Stomach (tissue), 9 donors: ENCODE results near the gene NUFIP2. TPM values are rescaled to one million over a fixed set of nuclear protein-coding genes. Genes with fewer than 3 reads are reported as not detected.

Experiments
- DNase-seq, 2 donors: peaks; one replicate each; pipeline versions ENCODE4 v3.0.0 to v3.0.0-alpha.2; 2013 to 2019
- H3K27ac ChIP-seq, 5 donors: fragments of 200-600 bp in 4 of 5; sonication (generic) in 4 of 5; one replicate each; pipeline ENCODE4 v1.5.1; 2013 to 2019; ENCODE audit warnings: mild to moderate bottlenecking in 1 of 5, moderate library complexity in 1 of 5
- H3K27me3 ChIP-seq, 3 donors: fragments of 200-600 bp; sonication (generic); one replicate each; pipeline ENCODE4 v1.5.1; 2017 to 2019; ENCODE audit warnings: mixed run types in 1 of 3
- H3K36me3 ChIP-seq, 4 donors: fragments of 200-600 bp; sonication (generic); 1 replicate in 3 of 4; 2 replicates in 1 of 4; pipeline ENCODE4 v1.5.1; 2016 to 2019
- H3K4me1 ChIP-seq, 4 donors: fragments of 200-600 bp; sonication (generic); one replicate each; pipeline ENCODE4 v1.5.1; 2016 to 2019
- H3K4me3 ChIP-seq, 4 donors: fragments of 200-600 bp; sonication (generic) in 3 of 4; one replicate each; pipeline ENCODE4 v1.5.1; 2016 to 2019; ENCODE audit warnings: mild to moderate bottlenecking in 1 of 4
- H3K9me3 ChIP-seq, 4 donors: fragments of 200-600 bp; sonication (generic); one replicate each; pipeline ENCODE4 v1.5.1; 2016 to 2019
- EP300 ChIP-seq: sonication (generic); formaldehyde crosslinking; IDR thresholded peaks from one replicate; pipeline ENCODE4 v1.6.1; 2017; ENCODE audit warnings: antibody characterized with exemption
- POLR2A ChIP-seq, 4 donors: fragments of 450-650 bp; IDR thresholded peaks; one replicate each; pipeline ENCODE4 v1.6.1; 2016; ENCODE audit warnings: antibody characterized with exemption in 4 of 4, control low read depth in 2 of 4, mild to moderate bottlenecking in 1 of 4, moderate library complexity in 1 of 4
- POLR2AphosphoS5 ChIP-seq, 3 donors: sonication (generic); formaldehyde crosslinking; IDR thresholded peaks; one replicate each; pipeline ENCODE4 v1.6.1; 2016; ENCODE audit warnings: antibody characterized with exemption in 3 of 3
- WGBS, 5 donors: extraction: QIAGEN DNeasy Blood & Tissue Kit in 3 of 5; methylation state at CpG; one replicate each; pipeline versions ENCODE4 v1.1.5 to v1.1.7; 2013 to 2018; 5-methylcytosine and 5-hydroxymethylcytosine counted together
- intact Hi-C: fragments of 100-400 bp; cut with DNase I; formaldehyde crosslinking; loops from one replicate; pipeline ENCODE4 v1.15.1; 2023; ENCODE audit warnings: low total_unique reads
- polyA plus RNA-seq, 3 donors: library from polyadenylated mRNA; stranded (reverse); fragments of 200-250 nt; gene quantifications; one replicate each; pipeline ENCODE4 v1.2.3, GENCODE V29; 2013
- total RNA-seq, 5 donors: library from RNA; depleted of rRNA; stranded (reverse); fragments of >200 nt; gene quantifications; one replicate each; pipeline versions ENCODE4 v1.1.0 to v1.2.3, GENCODE V29; 2014 to 2016
- TF ChIP-seq, protein P1 (sequence below), 7 experiments: fragments of 450-650 bp in 4 of 7; fragments of 200-600 bp in 3 of 7; sonication (generic) in 3 of 7; IDR thresholded peaks; one replicate each; pipeline ENCODE4 v1.5.1; 2016 to 2019; ENCODE audit warnings: antibody characterized with exemption in 7 of 7, control low read depth in 2 of 7, mild to moderate bottlenecking in 1 of 7
- donor health status: healthy with polysubstance abuse.
- donor health status: Bipolar disorder and iron deficiency.
- donor health status: healthy.

Gene NUFIP2
- total and polyA plus RNA-seq, 8 donors, result 5.6 to 151 (median 27.8) TPM

DNA sequence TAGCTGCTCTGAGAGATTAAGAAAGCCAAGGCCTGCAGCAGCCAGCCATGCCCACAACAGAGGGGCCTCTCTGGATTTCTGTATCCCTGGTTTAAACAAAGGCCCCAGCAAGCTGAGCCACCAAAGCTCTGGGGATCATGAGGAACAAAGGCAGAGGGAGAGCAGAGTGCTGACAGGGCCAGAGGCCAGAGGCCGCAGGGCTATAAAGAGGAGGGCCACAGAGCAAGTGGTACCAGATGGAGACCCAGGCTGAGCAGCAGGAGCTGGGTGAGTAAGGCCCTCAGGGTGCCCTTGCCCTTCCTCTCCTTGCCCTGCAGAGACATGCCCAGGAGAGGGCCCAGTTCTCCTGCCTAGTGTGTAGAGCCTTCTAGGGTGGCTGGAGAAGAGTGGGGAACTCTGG is 47.3 kb downstream of the NUFIP2 start, which contains the start of gene CRYBA1:
Gene CRYBA1 (plus strand): TSS at position 232 of the 400 bp plus-strand sequence. CDS start 5 bp downstream, at position 237.
- TF ChIP-seq EP300 (no peak), POLR2A (IDR thresholded peaks at IDR 0.05) (no peak), POLR2AphosphoS5 (IDR thresholded peaks at IDR 0.05) (no peak)
- TF ChIP-seq, protein P1, sequence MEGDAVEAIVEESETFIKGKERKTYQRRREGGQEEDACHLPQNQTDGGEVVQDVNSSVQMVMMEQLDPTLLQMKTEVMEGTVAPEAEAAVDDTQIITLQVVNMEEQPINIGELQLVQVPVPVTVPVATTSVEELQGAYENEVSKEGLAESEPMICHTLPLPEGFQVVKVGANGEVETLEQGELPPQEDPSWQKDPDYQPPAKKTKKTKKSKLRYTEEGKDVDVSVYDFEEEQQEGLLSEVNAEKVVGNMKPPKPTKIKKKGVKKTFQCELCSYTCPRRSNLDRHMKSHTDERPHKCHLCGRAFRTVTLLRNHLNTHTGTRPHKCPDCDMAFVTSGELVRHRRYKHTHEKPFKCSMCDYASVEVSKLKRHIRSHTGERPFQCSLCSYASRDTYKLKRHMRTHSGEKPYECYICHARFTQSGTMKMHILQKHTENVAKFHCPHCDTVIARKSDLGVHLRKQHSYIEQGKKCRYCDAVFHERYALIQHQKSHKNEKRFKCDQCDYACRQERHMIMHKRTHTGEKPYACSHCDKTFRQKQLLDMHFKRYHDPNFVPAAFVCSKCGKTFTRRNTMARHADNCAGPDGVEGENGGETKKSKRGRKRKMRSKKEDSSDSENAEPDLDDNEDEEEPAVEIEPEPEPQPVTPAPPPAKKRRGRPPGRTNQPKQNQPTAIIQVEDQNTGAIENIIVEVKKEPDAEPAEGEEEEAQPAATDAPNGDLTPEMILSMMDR (IDR thresholded peaks at IDR 0.05), result no peak
- intact Hi-C loops, result no loop called here
- Histone ChIP-seq H3K9me3 (no peaks in the 10 kb centered on the region), H3K4me1 (no peaks in the 10 kb centered on the region), H3K4me3 (no peak within 1 kb of the TSS), H3K27me3 (no peaks in the 10 kb centered on the region), H3K27ac (no peak within 1 kb of the TSS), H3K36me3 (no peaks in the 10 kb centered on the region)
- WGBS, 5 donors, result 40 to 75% (median 68%) methylated on average over 1 of the region's 1 CpG
- DNase-seq, result no peak

DNA sequence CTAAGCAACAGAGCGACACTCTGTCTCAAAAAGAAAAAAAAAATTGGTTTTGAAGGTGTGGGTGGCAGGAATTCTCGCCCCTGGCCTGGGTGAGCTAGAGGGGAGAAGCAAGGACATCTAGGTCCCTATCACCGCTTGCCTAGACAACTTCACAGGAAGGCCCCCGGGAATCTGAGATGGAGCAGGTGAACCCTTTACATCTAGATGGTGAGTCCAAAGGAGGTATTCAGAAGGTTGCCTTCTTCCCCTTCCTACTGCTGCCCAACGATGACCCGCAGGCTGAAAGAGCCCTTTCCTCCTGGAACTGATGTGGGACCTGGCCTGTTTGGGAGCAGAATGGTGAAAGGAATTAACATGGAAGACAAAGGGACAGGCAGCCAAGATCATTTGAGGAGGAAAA is 48.5 kb downstream of the NUFIP2 start:
- intact Hi-C loops, result no loop called here
- Histone ChIP-seq H3K36me3 (no peaks in the 10 kb centered on the region), H3K27me3 (no peaks in the 10 kb centered on the region), H3K27ac (no peak overlapping the region), H3K4me1 (peaks cover 0 to 6% (median 6%) of the 10 kb centered on the region in 4 donors), H3K4me3 (no peak overlapping the region), H3K9me3 (no peaks in the 10 kb centered on the region)
- no peak for DNase-seq
- WGBS, 5 donors, result 87 to 96% (median 94%) methylated on average over 6 of the region's 6 CpGs
- TF ChIP-seq POLR2AphosphoS5 (IDR thresholded peaks at IDR 0.05), result no peak
- no peak for TF ChIP-seq POLR2A (IDR thresholded peaks at IDR 0.05)
- TF ChIP-seq, protein P1 (IDR thresholded peaks at IDR 0.05), result no peak
- TF ChIP-seq EP300, result no peak

DNA sequence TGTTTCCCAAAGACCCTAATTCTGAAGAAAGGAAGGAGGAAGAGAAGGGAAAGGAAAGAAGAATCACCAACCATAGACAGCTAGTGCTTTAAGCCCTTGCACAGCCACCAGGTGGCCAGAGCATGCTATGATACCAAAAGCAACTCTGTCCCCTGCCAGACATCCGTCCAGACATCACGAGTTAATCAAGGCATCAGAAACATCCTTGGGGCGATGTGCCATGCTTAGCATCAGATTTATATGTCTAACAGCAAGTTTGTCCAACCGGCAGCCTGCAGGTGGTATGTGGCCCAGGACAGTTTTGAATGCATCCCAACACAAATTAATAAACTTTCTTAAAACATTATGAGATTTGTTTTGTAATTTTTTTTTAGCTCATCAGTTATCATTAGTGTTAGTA is 50.2 kb downstream of the NUFIP2 start:
- no peak overlapping the region for H3K4me3 ChIP-seq
- no peaks in the 10 kb centered on the region for H3K27me3 ChIP-seq
- no peak for DNase-seq
- TF ChIP-seq POLR2A (IDR thresholded peaks at IDR 0.05) (no peak), POLR2AphosphoS5 (IDR thresholded peaks at IDR 0.05) (no peak), EP300 (no peak)
- TF ChIP-seq, protein P1 (IDR thresholded peaks at IDR 0.05), result no peak
- peaks cover 0 to 6% (median 6%) of the 10 kb centered on the region in 4 donors for H3K4me1 ChIP-seq
- no peaks in the 10 kb centered on the region for H3K9me3 ChIP-seq
- intact Hi-C loops, result no loop called here
- no peaks in the 10 kb centered on the region for H3K36me3 ChIP-seq
- 53 to 79% (median 59%) methylated on average over 4 of the region's 4 CpGs for WGBS, 5 donors
- H3K27ac ChIP-seq, result no peak overlapping the region

DNA sequence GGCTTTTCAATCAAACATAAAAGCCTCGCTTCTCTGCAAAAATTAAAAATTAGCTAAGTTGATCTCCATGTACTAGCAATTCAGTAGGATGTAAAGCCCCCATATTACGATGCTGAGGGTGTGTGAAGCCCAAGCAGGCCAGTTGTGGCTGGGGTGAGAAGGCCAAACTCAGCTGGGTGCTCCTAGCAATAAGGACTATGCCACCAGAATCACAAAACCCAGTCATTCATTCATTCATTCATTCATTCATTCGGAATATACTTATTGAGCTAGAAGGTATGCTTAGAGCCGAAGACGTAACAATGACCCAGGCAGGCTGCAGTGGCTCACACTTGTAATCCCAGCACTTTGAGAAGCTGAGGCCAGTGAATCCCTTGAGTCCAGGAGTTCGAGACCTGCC is 51.2 kb downstream of the NUFIP2 start:
- Histone ChIP-seq H3K36me3 (no peaks in the 10 kb centered on the region), H3K4me3 (no peak overlapping the region), H3K27ac (no peak overlapping the region), H3K9me3 (no peaks in the 10 kb centered on the region), H3K27me3 (no peaks in the 10 kb centered on the region), H3K4me1 (peaks cover 0 to 6% (median 6%) of the 10 kb centered on the region in 4 donors)
- TF ChIP-seq, protein P1 (IDR thresholded peaks at IDR 0.05), result no peak
- no peak for TF ChIP-seq POLR2A (IDR thresholded peaks at IDR 0.05)
- no peak for TF ChIP-seq EP300
- TF ChIP-seq POLR2AphosphoS5 (IDR thresholded peaks at IDR 0.05), result no peak
- 91 to 95% (median 93%) methylated on average over 6 of the region's 6 CpGs for WGBS, 5 donors
- DNase-seq, result no peak
- intact Hi-C loops, result no loop called here
